Colonic mucosa (tissue), 4 donors: ENCODE measurements around the gene ABCG1. TPM values are rescaled to one million over a fixed set of nuclear protein-coding genes. Genes with fewer than 3 reads are reported as not detected.
A peak's percentile ranks its signal among the peaks of the same experiment; 100 is the strongest.

Source experiments
- DNase-seq: peaks from one replicate; pipeline ENCODE4 v3.0.0-alpha.2; 2020
- H3K27ac ChIP-seq: fragments of 200-600 bp; one replicate; pipeline ENCODE4 v1.8.0; 2021
- H3K27me3 ChIP-seq: fragments of 200-600 bp; one replicate; pipeline ENCODE4 v1.8.0; 2021
- H3K36me3 ChIP-seq: fragments of 200-600 bp; one replicate; pipeline ENCODE4 v1.8.0; 2021
- H3K4me1 ChIP-seq: fragments of 200-600 bp; one replicate; pipeline ENCODE4 v1.8.0; 2021; ENCODE audit warnings: mild to moderate bottlenecking
- H3K4me3 ChIP-seq: fragments of 200-600 bp; one replicate; pipeline ENCODE4 v1.8.0; 2021
- H3K9ac ChIP-seq, 2 donors: one replicate each; pipeline ENCODE4 v1.7.0; 2013; ENCODE audit warnings: control low read depth in 2 of 2, low read depth in 2 of 2, low read length in 2 of 2
- H3K9me3 ChIP-seq: fragments of 200-600 bp; one replicate; pipeline ENCODE4 v1.8.0; 2021
- intact Hi-C: fragments of 100-400 bp; cut with DNase I; formaldehyde crosslinking; loops from one replicate; pipeline ENCODE4 v1.14.1; 2022
- total RNA-seq, 2 donors: library from RNA; stranded (reverse); fragmentation: NEBNext Ultra II Directional in 1 of 2; extraction: Animal tissue kit (Norgen Biotek cat#: 25700) in 1 of 2; gene quantifications; one replicate each; pipeline ENCODE4 v1.2.1, GENCODE V29; 2021
- TF ChIP-seq, protein P1 (sequence below): fragments of 200-600 bp; IDR thresholded peaks from one replicate; pipeline ENCODE4 v1.8.0; 2022; ENCODE audit warnings: antibody characterized with exemption, mild to moderate bottlenecking
- donor health status: healthy.
- donor health status: DM: no; HTN: no; CAD: no.
- donor health status: DM: no; HTN: no; CAD: no.

ABCG1 gene
- total RNA-seq, 2 donors from 2014 or later: 13.8 to 60.0 TPM

DNA sequence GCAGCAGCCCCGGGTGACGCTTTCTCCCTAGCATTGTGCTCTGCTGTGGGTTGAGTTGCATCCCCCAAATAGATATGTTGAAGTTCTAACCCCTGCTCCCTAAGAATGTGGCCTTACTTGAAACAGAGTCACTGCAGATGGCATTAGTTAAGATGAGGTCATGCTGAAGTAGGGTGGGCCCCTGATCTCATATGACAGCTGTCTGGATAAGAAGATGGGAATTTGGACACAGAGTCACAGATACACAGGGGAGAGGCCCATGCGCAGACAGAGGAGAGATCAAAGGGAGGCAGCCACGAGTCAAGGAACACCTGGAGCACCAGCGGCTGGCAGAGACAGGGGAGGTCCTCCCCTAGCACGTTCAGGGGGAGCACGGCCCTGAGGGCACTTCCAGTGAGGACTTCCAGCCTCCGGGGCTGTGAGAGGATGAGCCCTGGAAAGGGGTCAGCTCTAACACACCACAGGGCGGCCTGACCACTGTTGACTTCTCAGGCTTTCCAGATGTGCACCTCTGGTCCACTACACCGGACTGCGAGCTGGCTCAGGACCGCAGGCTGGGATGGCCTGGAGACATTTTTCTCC, 46.4 kb downstream of the ABCG1 start:
- DNase-seq: no peak
- no peaks in the 10 kb centered on the region for H3K9me3 ChIP-seq
- H3K9ac ChIP-seq: no peak overlapping the region
- no peak overlapping the region for H3K4me3 ChIP-seq
- H3K4me1 ChIP-seq: no peaks in the 10 kb centered on the region
- intact Hi-C loops: no loop called here
- TF ChIP-seq, protein P1, sequence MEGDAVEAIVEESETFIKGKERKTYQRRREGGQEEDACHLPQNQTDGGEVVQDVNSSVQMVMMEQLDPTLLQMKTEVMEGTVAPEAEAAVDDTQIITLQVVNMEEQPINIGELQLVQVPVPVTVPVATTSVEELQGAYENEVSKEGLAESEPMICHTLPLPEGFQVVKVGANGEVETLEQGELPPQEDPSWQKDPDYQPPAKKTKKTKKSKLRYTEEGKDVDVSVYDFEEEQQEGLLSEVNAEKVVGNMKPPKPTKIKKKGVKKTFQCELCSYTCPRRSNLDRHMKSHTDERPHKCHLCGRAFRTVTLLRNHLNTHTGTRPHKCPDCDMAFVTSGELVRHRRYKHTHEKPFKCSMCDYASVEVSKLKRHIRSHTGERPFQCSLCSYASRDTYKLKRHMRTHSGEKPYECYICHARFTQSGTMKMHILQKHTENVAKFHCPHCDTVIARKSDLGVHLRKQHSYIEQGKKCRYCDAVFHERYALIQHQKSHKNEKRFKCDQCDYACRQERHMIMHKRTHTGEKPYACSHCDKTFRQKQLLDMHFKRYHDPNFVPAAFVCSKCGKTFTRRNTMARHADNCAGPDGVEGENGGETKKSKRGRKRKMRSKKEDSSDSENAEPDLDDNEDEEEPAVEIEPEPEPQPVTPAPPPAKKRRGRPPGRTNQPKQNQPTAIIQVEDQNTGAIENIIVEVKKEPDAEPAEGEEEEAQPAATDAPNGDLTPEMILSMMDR: no peak
- H3K27ac ChIP-seq: no peak overlapping the region
- no peaks in the 10 kb centered on the region for H3K27me3 ChIP-seq
- H3K36me3 ChIP-seq: no peaks in the 10 kb centered on the region

DNA sequence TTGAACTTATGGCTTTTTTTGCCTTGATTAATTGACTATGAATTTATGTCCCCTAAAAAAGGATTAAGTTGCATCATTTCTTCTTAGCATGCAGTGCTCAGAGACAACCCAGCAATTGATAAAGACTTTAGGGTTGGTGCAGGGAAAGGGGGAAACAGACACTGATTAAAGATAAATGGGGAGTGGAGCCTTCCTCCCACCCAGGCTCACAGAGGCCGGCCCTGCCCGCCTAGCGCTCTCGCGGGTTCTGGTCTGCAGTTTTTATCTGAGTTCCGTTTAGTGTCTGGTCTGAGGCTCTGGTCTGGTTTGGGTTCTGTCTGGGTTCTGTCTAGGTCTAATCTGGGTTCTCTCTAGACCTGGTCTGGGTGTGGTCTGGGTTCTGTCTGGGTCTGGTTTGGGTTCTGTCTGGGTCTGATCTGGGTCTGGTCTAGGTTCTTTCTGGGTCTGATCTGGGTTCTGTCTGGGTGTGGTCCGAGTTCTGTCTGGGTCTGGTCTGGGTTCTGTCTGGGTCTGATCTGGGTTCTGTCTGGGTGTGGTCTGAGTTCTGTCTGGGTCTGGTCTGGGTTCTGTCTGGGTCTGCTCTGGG, 48.1 kb downstream of the ABCG1 start:
- Histone ChIP-seq H3K27ac (no peak overlapping the region), H3K9ac (peak overlapping the region in 1 of 2 donors; percentile 18), H3K27me3 (no peaks in the 10 kb centered on the region), H3K4me1 (no peaks in the 10 kb centered on the region), H3K9me3 (no peaks in the 10 kb centered on the region), H3K36me3 (no peaks in the 10 kb centered on the region), H3K4me3 (no peak overlapping the region)
- no peak for DNase-seq
- intact Hi-C loops: no loop called here
- TF ChIP-seq, protein P1: no peak

DNA sequence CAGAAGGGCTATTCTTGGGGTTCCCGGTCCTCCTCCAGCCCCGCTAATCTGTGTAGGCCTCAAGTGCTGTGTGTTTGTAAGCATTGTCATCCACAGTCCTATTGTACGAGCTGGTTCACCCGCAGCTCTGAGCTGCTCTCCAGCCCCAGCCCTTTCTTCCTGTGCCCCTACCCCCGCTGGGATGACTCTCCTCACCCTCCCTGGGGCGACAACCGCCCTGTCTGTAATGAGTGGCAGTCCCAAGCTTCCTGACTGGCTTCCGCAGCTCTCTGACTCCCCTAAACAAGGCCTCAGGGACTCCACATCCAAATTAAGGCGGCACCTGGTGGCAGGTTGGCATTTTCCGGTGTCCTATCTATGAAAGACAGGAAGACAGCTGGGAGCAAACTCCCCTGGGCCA, 50.4 kb downstream of the ABCG1 start:
- TF ChIP-seq, protein P1: no peak
- intact Hi-C loops: no loop called here
- Histone ChIP-seq H3K4me3 (no peak overlapping the region), H3K36me3 (no peaks in the 10 kb centered on the region), H3K9ac (no peak overlapping the region), H3K27me3 (no peaks in the 10 kb centered on the region), H3K27ac (no peak overlapping the region), H3K9me3 (no peaks in the 10 kb centered on the region), H3K4me1 (no peaks in the 10 kb centered on the region)
- DNase-seq: no peak

DNA sequence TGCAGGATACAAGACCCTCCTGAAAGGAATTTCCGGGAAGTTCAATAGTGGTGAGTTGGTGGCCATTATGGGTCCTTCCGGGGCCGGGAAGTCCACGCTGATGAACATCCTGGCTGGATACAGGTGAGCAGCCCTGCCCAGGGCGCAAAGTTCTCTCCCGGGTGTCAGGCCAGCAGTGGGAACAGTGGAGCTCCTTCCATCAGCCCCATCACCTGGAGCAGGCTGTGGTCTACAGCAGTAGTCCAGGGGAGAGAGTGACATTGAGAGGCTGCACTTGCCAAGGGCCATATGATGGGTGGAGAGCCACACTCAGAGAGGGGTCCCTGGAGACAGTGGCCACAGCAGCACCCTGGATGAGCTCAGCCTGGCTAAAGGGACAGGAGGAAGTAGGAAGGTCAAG, 52.1 kb downstream of the ABCG1 start:
- intact Hi-C loops: no loop called here
- Histone ChIP-seq H3K4me3 (no peak overlapping the region), H3K27ac (no peak overlapping the region), H3K4me1 (no peaks in the 10 kb centered on the region), H3K9me3 (no peaks in the 10 kb centered on the region), H3K36me3 (no peaks in the 10 kb centered on the region), H3K27me3 (no peaks in the 10 kb centered on the region), H3K9ac (no peak overlapping the region)
- TF ChIP-seq, protein P1: no peak
- DNase-seq: no peak

DNA sequence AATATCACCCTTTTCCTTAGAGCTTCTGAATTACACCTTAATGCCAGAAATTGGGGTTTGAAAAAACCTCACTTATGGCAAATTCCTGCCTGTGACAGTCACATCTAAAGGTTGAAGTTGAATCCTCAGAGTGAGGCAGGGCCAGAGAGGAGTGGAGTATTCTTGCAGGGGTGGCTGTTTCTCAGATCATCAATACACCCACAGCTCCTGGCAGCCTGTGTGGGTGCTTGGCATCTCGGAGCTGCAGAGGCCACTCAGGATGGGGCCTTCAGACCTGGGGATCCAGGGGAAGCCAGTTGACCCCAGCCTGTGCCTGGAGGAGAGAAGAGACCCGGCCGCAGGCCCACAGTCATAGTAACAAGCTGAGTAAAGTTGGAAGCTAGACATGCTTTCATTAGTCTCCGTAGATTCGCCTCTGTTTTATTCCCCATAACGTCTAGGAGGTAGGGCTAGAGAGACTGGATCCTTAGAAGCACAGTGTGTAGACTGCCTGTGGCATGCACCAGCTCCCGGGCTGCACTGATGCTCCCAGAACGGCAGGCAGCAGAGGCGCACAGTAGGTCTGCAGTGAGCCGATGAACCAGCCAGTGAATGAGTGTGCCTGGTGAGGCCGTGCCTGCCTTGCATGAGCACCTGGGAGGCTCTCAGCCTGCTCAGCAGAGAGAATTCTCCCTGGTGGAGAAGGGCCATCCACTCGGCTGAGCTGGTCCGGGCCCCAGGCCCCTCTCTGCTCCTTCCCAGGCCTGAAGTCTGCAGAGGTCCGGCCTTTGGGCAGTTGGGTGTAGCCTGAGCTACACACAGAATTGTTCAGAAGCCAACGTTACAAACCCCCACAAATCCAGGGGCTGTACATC, 53.4 kb downstream of the ABCG1 start:
- DNase-seq: no peak
- H3K9me3 ChIP-seq: no peaks in the 10 kb centered on the region
- H3K4me1 ChIP-seq: no peaks in the 10 kb centered on the region
- no peaks in the 10 kb centered on the region for H3K27me3 ChIP-seq
- TF ChIP-seq, protein P1: no peak
- H3K36me3 ChIP-seq: no peaks in the 10 kb centered on the region
- no peak overlapping the region for H3K4me3 ChIP-seq
- H3K9ac ChIP-seq: no peak overlapping the region
- no peak overlapping the region for H3K27ac ChIP-seq
- intact Hi-C loops: no loop called here
